HG03095 (cell line): ENCODE data around the gene CPNE7.

Source experiments
- ATAC-seq: cut with Tn5 transposase; IDR thresholded peaks from one replicate; pipeline ENCODE4 v1.9.1; 2021; ENCODE audit warnings: moderate library complexity; ENCODE audit not compliant: unreplicated experiment

Gene CPNE7

DNA sequence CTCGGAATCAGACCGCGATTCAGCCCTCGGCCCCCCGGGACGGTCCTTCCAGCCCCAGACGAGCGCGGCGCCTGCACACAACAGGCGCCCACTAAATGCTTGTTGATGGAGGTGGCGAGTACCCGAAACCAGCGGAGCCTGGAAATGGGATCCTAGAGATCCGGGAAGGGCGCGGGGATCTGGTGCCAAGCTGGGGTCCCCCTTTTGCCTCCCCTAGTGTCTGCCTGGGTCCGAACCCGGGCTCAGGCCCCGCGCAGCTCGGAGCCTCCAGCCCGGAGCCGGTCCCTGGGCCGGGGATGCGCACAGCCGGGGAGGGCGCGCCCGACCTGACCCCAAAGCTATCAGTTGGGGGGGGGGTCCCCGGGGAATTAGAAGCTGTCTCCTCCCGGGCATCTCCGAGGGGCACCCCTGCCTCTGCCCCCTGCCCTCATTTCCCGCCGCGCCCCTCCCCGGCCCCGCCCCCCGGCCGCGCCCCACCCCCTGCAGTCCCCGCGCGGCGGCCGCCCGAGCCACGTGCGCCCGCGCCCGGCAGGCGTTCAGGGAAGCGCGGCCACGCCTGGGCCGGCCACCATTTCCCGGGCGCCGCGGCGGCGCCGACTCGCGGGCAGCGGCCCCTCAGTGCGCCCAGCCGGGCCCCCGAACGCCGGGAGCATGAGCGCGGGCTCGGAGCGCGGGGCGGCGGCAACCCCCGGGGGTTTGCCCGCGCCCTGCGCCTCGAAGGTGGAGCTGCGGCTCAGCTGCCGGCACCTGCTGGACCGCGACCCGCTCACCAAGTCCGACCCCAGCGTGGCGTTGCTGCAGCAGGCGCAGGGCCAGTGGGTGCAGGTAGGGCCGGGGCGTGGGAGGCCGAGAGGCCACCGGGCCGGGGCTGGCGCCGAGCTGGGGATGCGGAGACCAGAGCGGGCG lies at the start of gene CPNE7:
CPNE7 (plus strand) TSS at position 512 of the 906 bp plus-strand sequence; CDS start at position 652, 140 bp downstream.
- ATAC-seq: no peak

DNA sequence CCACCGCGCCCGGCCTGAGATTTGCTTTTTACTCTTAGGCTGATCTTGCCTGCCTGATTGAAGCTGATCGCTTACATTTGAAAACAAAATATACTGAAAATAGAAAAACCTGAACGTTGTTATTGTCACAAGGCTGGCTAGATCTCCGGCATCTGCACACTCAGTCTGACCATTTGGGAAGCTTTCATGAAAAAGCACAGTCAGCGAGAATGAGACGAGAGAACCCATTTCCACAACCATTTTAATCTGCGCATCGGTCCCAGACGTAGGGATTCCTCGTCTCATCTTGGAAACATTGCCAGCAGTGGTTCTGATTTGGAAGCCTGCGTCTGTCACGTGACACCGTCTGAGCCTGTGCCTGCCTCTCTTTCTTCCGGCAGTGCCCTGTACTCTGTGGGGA lies 46.5 kb upstream of the CPNE7 start:
- no peak for ATAC-seq

DNA sequence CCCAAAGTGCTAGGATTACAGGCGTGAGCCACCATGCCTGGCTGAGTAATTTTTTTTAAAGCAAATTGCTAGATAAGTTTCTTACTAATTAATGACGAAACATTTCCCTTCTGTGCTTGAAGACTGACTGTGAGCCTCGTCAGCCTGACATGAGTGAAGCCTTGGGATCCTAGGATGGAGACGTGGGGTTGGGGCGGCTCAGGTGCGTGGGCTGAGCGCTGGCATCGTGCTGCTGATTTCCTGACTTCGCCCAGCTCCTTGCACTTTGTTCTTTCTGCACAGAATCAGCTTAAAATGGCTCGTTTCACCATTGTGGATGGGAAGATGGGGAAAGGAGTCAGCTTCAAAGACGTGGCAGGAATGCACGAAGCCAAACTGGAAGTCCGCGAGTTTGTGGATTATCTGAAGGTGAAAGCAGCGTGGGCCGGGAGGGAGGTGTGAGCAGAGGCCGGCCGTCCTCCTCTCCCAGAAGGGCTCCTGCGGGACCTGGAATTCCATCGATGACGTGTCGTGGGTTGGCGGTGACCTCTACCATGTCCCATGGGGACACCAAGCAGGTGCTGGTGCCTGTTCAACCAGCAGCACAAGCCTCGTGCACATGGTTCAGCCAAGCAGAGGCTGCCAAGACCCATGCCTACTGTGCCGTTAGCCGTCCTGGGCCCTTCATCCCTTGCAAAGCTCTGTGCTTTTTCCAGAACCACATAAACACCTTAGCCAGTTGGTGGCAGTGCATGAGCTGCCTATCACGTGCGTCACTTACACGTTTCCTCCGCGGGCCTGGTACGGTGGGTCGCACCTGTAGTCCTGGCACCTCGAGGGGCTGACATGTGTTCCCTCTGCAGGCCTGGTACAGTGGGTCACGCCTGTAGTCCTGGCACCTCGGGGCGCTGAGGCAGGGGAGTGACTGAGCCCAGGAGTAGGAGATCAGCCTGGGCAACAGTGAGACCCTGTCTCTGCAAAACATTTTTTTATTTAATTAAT lies 44.9 kb upstream of the CPNE7 start:
- ATAC-seq: no peak

DNA sequence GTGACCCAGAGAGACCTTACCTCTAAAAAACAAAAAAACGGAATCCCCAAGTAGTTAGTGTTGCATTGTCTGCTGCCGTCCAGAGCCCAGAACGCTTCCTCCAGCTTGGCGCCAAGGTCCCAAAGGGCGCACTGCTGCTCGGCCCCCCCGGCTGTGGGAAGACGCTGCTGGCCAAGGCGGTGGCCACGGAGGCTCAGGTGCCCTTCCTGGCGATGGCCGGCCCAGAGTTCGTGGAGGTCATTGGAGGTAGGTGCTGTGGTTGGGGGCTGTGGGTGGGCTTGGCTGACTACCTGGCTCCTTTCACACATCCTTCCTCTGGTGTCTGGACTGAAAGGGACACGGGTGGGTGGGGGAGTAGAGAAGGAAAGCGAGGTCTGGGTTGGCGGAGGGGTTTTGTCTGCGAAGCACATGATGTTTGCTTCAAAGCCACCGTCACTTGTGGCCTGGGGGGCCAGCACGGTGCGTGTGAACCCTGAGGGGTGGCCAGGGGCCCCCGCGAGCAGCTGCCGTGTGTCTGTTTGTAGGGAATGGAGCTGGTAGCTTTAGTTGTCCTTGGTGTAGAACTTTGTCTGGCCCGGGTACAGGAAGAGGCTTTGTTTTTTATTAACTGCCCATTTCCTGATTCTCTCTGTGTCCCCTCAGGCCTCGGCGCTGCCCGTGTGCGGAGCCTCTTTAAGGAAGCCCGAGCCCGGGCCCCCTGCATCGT lies 43.6 kb upstream of the CPNE7 start:
- no peak for ATAC-seq

DNA sequence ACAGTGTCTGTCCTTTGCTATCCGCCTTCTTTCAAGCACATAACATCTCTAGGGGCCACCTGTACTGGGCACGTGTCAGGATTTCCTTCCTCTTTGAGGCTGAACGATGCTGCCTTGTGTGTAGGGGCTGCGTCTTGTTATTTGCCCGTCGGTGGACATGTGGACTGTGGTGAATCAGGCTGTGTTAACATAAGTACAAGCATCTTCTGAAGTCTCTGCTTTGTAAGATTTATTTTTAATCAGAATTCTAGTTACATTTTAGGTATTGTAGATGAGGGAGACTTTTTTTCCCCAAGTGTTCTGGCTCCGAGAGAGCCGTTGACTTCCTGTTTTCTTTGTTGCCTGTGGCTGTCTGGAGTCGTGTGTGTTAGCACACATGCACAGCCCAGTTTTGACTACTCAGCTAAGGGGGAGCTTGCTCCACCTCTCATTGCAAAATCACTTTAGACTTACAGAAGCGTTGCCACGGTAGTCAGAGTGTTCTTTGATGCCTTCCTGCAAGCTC lies 41.3 kb upstream of the CPNE7 start:
- no peak for ATAC-seq

DNA sequence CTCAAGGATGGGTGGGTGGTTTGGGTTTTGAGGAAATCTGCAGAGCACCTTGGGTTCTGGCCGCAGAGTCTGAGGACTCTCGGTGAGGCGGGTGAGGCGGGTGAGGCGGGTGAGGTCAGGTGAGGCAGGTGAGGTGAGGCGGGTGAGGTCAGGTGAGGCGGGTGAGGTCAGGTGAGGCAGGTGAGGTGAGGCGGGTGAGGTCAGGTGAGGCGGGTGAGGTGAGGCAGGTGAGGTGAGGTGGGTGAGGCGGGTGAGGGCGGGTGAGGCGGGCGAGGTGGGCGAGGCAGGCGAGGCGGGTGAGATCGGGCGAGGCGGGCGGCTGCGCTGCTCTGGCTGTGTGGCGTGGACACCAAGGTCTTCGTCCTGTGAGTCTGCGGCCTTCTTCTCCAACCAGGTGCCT lies 39.2 kb upstream of the CPNE7 start:
- no peak for ATAC-seq

DNA sequence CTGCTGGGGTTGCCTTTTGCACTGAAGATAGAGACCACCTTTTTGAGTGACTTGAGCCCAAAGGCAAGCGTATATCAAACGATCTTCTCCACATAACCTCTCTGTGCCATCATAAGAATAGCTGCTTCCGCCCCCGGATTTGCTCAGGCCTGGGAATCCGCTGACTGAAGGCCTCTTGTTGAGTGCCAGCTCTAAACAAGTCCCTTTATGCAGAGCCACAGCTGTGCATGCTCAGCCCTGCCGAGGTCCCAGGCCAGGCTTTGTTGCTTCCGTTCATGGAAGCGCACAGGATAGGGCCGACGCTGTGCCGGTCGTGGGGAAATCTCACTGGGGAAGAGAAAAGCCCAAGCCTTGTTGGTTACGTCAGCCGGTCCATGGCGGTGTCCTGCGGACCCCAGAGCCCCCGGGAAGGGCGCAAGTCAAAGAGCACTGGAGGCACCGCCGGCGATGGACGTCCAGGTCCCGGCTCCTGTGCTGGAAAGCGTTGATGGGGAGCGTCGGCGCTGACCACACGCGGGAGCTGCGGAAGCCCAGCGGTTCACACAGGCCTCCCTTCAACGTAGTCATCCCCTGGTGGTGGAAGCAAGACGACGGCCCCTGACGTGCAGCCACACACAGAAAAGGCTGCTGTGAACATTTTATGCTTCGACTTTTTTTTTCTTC lies 38.5 kb upstream of the CPNE7 start:
- no peak for ATAC-seq

DNA sequence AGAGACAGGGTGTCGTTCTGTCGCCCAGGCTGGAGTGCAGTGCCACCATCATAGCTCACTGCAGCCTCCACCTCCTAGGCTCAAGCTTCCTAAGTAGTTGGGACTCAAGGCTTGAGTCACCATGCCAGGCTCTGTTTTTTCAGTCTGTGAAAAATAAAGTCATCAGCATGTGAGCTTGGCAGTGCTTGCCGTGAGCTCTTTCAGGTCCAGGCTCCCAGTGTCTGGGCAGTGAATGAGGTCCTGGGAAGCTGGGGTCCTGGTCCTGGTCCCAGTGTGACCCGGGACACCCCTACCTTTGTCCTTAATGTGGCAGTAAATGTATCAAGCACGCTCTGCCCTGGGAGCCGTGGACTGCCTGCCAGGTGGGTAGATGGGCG lies 38.0 kb upstream of the CPNE7 start:
- no peak for ATAC-seq

DNA sequence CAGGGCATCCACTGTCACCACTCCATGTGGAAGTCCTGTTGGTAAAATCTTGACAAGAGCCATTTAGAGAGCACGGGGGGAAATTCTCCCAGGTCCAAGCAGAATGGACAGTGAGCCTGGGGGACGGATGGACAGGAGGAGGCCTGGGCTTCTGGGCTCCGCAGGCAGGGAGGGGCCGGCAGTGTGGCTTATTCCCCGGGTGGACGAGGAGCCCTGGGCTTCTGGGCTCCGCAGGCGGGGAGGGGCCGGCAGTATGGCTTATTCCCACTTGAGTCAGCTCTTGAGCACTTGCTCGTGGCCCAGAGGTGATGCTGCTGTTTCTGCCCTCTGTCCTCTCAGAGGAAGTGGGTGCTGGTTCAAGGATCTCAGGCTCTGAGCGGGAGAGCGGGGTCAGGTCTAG lies 37.3 kb upstream of the CPNE7 start:
- ATAC-seq: no peak

DNA sequence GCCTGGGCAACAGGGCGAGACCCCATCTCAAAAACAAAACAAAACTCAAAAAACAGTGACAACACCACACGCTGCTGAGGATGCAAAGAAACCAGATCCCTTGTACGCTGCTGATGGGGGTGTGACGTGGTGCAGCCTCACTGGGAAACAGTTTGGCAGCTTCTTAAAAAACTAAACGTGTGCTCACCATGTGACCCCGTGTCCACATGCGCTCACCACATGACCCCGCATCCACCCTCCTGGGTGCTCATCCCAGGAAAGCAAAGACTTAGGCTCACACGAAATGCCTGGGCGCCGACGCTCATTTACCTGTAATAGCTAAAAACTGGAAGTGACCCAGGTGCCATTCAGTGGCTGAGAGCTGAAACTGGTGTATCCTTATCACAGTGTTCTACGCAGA lies 35.0 kb upstream of the CPNE7 start:
- no peak for ATAC-seq

DNA sequence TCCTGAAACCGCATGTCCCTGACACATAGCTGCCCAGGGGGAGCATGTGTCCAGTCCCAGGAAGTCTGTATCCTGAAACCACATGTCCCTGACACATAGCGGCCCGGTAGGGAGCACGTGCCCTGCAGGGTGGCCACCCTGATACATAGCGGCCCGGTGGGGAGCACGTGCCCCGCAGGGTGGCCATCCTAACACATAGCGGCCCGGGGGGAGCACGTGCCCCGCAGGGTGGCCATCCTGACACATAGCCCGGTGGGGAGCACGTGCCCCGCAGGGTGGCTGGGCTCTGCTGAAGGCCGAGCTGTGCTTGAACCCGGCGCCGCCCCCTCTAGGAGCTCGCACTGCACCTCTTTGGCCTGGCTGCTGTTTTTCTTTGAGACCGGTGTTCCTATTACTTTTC lies 33.8 kb upstream of the CPNE7 start:
- ATAC-seq: no peak

DNA sequence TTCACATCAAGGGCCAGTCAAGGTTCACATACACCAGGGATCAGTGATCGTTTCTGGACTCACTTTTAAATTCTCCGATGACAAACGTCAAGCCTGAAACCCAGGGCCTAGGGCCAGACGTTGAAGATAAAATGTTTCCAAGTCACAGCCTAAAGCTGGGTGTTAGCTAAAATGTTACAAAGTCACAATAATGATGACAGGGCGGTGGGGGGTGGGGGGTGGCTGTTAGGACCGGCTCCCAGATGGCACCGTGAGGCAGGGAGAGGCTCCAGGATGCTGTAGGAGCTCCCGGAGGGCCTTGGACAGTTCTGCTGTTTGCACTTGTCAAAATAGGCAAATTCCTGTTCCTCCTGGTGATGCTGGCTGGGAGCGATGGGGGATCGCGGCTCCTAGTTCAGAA lies 31.4 kb upstream of the CPNE7 start:
- ATAC-seq: no peak

DNA sequence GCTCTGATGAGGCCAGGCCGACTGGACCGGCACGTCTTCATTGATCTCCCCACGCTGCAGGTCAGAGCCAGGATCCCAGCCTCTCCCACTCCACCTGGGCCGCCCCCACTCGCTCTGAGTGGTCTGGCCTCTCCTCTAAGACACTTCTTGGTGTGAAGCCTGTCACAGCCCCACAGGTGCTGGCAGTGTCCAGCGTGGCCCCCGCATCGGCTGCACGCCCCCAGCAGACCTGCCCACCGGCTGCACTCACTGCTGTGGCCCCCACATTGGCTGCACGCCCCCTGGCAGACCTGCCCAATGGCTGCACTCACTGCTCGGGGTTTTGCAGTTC lies 30.9 kb upstream of the CPNE7 start:
- no peak for ATAC-seq

DNA sequence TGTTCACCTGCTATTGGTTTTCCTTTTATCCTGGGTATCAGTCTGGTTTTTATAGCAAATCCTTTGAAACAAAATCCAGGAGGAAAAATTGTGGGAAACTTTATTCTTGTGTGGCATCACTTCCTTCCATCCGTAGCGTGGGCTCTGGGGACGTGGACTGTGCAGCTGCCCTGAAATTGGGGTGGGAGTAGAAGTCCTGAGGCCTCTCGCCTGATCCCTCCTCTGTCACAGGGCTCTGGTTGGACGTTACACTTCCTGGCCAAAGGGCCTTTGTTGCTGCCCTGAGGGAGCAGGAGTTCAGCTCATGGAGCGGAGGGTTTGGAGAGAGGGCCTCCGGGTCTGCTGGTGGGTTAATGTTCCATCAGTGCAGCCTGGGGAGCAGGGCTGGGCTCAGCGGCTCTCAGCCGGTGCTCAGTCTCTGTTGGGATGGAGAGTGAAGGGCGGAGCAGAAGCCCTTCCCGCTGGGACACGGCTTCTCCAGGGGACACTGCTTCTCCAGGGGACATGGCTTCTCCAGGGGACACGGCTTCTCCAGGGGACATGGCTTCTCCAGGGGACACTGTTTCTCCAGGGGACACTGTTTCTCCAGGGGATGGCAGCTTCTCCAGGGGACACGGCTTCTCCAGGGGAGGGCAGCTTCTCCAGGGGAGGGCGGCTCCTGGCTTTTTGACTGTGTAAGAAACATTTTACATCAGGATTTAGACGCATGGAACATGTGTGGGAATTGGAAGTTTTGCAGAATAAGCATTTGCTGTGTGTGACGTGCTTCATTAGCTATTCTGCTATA lies 30.3 kb upstream of the CPNE7 start:
- no peak for ATAC-seq

DNA sequence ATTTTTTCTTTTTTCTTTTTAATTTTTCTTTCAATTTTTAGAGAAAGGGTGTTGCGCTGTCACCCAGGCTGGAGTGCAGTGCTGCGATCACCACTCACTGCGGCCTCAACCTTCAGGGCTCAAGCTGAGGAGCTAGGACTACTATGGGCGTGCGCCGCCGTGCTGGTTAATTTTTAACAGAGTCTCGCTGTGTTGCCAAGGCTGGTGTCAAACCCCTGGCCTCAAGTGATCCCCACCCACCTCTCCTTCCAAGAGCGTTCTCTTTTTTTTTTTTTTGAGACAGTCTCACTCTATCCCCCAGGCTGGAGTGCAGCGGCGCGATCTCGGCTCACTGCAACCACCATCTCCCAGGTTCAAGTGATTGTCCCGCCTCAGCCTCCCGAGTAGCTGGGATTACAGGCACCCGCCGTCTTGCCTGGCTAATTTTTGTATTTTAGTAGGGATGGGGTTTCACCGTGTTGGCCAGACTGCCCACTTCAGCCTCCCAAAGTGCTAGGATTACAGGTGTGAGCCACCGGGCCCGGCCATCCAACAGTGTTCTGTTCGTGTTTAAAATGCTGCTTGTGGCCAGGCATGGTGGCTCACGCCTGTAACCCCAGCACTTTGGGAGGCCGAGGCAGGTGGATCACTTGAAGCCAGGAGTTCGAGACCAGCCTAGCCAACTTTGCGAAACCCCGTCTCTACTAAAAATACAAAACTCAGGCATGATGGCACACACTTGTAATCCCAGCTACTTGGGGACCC lies 29.6 kb upstream of the CPNE7 start:
- no peak for ATAC-seq

DNA sequence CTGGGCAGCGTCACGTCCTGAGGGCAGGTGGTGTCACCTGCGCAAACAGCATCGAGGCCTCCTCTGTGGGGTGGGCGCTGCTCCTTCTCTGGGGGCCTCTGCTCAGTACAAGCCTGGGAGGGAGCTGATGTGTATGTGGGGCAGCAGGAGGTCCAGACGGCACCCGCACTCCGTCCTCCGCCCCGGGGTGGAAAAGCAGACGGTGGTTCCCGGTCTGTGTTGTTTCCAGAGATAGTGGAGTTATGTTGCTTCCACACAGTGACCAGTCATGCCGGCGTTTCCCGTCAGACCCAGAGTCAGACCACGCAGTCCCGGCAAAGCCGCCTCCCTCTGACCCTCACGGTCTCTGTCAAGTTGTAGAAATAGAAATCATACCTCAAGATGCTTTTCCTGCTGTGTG lies 28.8 kb upstream of the CPNE7 start:
- ATAC-seq: no peak

DNA sequence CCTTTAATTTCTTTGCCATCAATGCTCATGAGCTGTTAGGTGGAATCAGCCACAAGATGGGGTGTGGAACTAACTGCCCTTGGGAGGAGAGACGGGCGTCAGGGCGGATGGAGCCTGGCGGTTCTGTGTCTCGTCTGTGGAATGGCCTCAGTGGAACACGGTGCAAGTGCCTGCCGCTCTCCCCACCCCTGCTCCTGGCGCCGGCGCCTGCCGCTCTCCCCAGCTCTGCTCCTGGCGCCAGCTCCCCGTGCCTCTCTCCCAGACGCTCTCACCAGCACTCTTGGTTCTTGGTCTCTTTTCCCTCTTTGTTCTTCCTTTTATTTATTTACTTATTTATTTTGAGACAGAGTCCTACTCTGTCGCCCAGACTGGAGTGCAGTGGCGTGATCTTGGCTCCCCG lies 28.3 kb upstream of the CPNE7 start:
- no peak for ATAC-seq

DNA sequence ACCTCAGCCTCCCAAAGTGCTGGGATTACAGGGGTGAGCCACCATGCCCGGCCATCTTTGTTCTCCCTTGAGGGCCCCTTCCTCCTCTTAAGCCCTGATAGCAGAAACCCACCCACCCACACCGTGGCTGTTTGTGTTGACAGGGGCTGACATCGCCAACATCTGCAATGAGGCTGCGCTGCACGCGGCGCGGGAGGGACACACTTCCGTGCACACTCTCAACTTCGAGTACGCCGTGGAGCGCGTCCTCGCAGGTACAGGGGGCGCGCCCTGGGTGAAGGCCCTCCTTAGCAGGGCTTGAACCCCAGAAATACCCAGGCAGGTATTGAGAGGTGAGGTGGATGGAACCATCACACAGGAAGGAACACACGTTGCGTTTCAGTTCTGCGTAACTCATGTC lies 27.7 kb upstream of the CPNE7 start:
- no peak for ATAC-seq

DNA sequence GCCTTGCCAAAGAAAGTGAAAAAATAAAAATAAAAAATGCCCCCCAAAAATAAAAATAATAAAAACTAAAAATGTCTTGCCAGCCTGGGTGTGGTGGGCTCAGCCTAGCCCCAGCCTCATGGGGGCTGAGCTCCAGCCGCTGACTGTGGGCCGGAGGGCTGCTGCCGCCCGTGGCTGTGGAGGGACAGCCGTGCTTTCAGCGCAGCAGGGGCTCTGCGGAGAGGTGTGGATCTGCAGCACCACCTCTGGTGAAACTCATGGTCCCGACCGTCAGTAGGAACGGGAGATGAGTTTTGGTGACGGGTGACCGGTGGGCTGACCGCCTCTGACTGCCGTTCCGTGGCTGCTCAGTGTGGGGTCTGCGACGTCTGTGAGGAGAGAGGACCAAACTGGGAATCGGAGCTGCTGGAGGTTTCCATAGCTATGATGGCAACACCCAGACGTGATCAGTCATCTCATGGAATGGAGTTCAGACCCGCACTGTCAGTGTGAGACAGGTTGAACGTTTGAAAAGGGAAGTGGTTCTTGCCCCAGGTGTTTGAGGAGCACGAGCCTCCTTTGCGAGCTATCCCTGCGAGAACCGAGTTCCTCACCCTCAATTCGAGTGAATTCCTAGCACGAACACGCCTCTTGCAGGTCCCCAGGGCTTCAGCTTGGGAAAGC lies 27.1 kb upstream of the CPNE7 start:
- no peak for ATAC-seq
